Glutamatergic neuron (in vitro differentiated cells): ENCODE results near the gene MRPS27. TPM values are rescaled to one million over a fixed set of nuclear protein-coding genes. Genes with fewer than 3 reads are reported as not detected.
"Not testable (repeated sequence)": the region's sequence is repeated elsewhere in the genome, so short reads cannot be mapped to it uniquely, and the experiment has no call there.

Experiments used
- DNase-seq: peaks from one replicate; pipeline ENCODE4 v3.0.0; 2022
- H3K27ac Mint-ChIP-seq: one replicate; pipeline ENCODE4 v1.8.0; 2020; ENCODE audit warnings: mild to moderate bottlenecking, mixed read lengths, inconsistent platforms; ENCODE audit not compliant: unreplicated experiment
- H3K27me3 Mint-ChIP-seq: one replicate; pipeline ENCODE4 v1.8.0; 2020; ENCODE audit warnings: mild to moderate bottlenecking, moderate library complexity, mixed read lengths, inconsistent platforms; ENCODE audit not compliant: unreplicated experiment
- H3K36me3 Mint-ChIP-seq: one replicate; pipeline ENCODE4 v1.8.0; 2020; ENCODE audit warnings: mild to moderate bottlenecking, mixed read lengths, inconsistent platforms; ENCODE audit not compliant: unreplicated experiment
- H3K4me1 Mint-ChIP-seq: one replicate; pipeline ENCODE4 v1.8.0; 2020; ENCODE audit warnings: mild to moderate bottlenecking, low read depth, mixed read lengths, inconsistent platforms; ENCODE audit not compliant: unreplicated experiment
- H3K4me3 Mint-ChIP-seq: one replicate; pipeline ENCODE4 v1.8.0; 2020; ENCODE audit warnings: mild to moderate bottlenecking, mixed read lengths, inconsistent platforms; ENCODE audit not compliant: unreplicated experiment
- H3K9me3 Mint-ChIP-seq: one replicate; pipeline ENCODE4 v1.8.0; 2020; ENCODE audit warnings: mild to moderate bottlenecking, moderate library complexity, mixed read lengths, inconsistent platforms; ENCODE audit not compliant: unreplicated experiment
- CTCF ChIP-seq: fragments of 200-600 bp; sonication (generic); IDR thresholded peaks from one replicate; pipeline ENCODE4 v1.5.0; 2021; ENCODE audit not compliant: partially characterized antibody, unreplicated experiment
- total RNA-seq: library from RNA; stranded (reverse); fragmentation: NEBNext Ultra II Directional; extraction: Animal tissue kit (Norgen Biotek cat#: 25700); gene quantifications from one replicate; pipeline ENCODE4 v1.2.1, GENCODE V29; 2021; ENCODE audit not compliant: unreplicated experiment

The MRPS27 gene
- total RNA-seq, 1 donor from 2014 or later = 30.1 TPM

GRCh38 chr5:72330712-72331111 lies 10.7 kb upstream of the MRPS27 start:
- DNase-seq = no peak
- Mint-ChIP-seq H3K27me3 (no peaks in the 10 kb centered on the region), H3K36me3 (no peaks in the 10 kb centered on the region), H3K4me1 (no peaks in the 10 kb centered on the region), H3K27ac (no peak overlapping the region), H3K9me3 (no peaks in the 10 kb centered on the region), H3K4me3 (no peak overlapping the region)
- TF ChIP-seq CTCF = no peak

- Mint-ChIP-seq H3K36me3 (no peaks in the 10 kb centered on the region), H3K27me3 (no peaks in the 10 kb centered on the region), H3K4me3 (no peak overlapping the region), H3K4me1 (no peaks in the 10 kb centered on the region), H3K27ac (no peak overlapping the region), H3K9me3 (no peaks in the 10 kb centered on the region)
- no peak for TF ChIP-seq CTCF
- DNase-seq = no peak
Observed at GRCh38 chr5:72328172-72328571, 8.1 kb upstream of the MRPS27 start.

GRCh38 chr5:72326306-72326649 lies 6.2 kb upstream of the MRPS27 start:
- Mint-ChIP-seq H3K27me3 (no peaks in the 10 kb centered on the region), H3K36me3 (no peaks in the 10 kb centered on the region)
- no peak for TF ChIP-seq CTCF

GRCh38 chr5:72325566-72326305 lies 5.7 kb upstream of the MRPS27 start:
- no peak overlapping the region for H3K27ac Mint-ChIP-seq
- no peaks in the 10 kb centered on the region for H3K9me3 Mint-ChIP-seq
- H3K27me3 Mint-ChIP-seq = no peaks in the 10 kb centered on the region
- no peak for TF ChIP-seq CTCF
- DNase-seq = no peak
- no peaks in the 10 kb centered on the region for H3K4me1 Mint-ChIP-seq
- no peak overlapping the region for H3K4me3 Mint-ChIP-seq
- no peaks in the 10 kb centered on the region for H3K36me3 Mint-ChIP-seq

More at GRCh38 chr5:72326306-72326649, 6.2 kb upstream of the MRPS27 start:
- no peaks in the 10 kb centered on the region for H3K4me1 Mint-ChIP-seq
- DNase-seq = no peak
- no peaks in the 10 kb centered on the region for H3K9me3 Mint-ChIP-seq
- no peak overlapping the region for H3K27ac Mint-ChIP-seq
- H3K4me3 Mint-ChIP-seq = no peak overlapping the region

- no peaks in the 10 kb centered on the region for H3K9me3 Mint-ChIP-seq
Observed at GRCh38 chr5:72324189-72324825, 4.3 kb upstream of the MRPS27 start.

GRCh38 chr5:72319435-72319975 lies 535 bp downstream of the MRPS27 start:
- not testable (repeated sequence) for H3K4me1 Mint-ChIP-seq, H3K9me3 Mint-ChIP-seq, H3K27me3 Mint-ChIP-seq, H3K36me3 Mint-ChIP-seq
- DNase-seq = peak; percentile 41
- H3K4me3 Mint-ChIP-seq = peak overlapping the region; percentile 99
- peak overlapping the region; percentile 92 for H3K27ac Mint-ChIP-seq

More at GRCh38 chr5:72324189-72324825, 4.3 kb upstream of the MRPS27 start:
- Mint-ChIP-seq H3K36me3 (no peaks in the 10 kb centered on the region), H3K27me3 (no peaks in the 10 kb centered on the region), H3K4me3 (no peak overlapping the region), H3K4me1 (no peaks in the 10 kb centered on the region), H3K27ac (no peak overlapping the region)
- TF ChIP-seq CTCF = no peak
- no peak for DNase-seq
